CD4-positive, CD25-positive, alpha-beta regulatory T cell (primary cell): ENCODE data around the gene SPO11. TPM values are rescaled to one million over a fixed set of nuclear protein-coding genes. Genes with fewer than 3 reads are reported as not detected.

ENCODE experiments used
- ATAC-seq, 2 donors: fragments of 150-1000 bp; cut with Tn5 transposase; one replicate each; pipeline ENCODE4 v1.10.0; 2021; ENCODE audit warnings: low read depth in 2 of 2, moderate number of reproducible peaks in 2 of 2, moderate library complexity in 1 of 2
- DNase-seq, 3 donors: peaks; one replicate each; pipeline versions ENCODE4 v3.0.0 to v3.0.0-alpha.2; 2012 to 2022; ENCODE audit warnings: mixed read lengths in 1 of 3
- H3K27ac ChIP-seq: one replicate; pipeline ENCODE4 v1.7.0; 2013; ENCODE audit warnings: mild to moderate bottlenecking, low read length; ENCODE audit not compliant: insufficient read depth, poor library complexity, severe bottlenecking
- H3K27me3 ChIP-seq: one replicate; pipeline ENCODE4 v1.7.0; 2013; ENCODE audit warnings: low read length; ENCODE audit not compliant: control insufficient read depth, insufficient read depth
- H3K36me3 ChIP-seq: one replicate; pipeline ENCODE4 v1.7.0; 2013; ENCODE audit warnings: mild to moderate bottlenecking, low read length, moderate library complexity; ENCODE audit not compliant: control insufficient read depth, insufficient read depth
- H3K4me1 ChIP-seq: 2 replicates; pipeline ENCODE4 v1.7.0; 2013; ENCODE audit warnings: mild to moderate bottlenecking, low read length; ENCODE audit not compliant: insufficient read depth, control insufficient read depth, poor library complexity, severe bottlenecking
- H3K4me3 ChIP-seq: one replicate; pipeline ENCODE4 v1.7.0; 2013; ENCODE audit warnings: low read depth, mild to moderate bottlenecking, low read length, moderate library complexity
- H3K9me3 ChIP-seq, 2 experiments: 1 replicate in 1 of 2; 2 replicates in 1 of 2; pipeline ENCODE4 v1.7.0; 2013; ENCODE audit warnings: low read length in 2 of 2, mild to moderate bottlenecking in 1 of 2, moderate library complexity in 1 of 2; ENCODE audit not compliant: control insufficient read depth in 2 of 2
- H3K27ac Mint-ChIP-seq, 3 donors: one replicate each; pipeline ENCODE4 v1.8.0; 2020 to 2022; ENCODE audit warnings: mild to moderate bottlenecking in 3 of 3, mixed read lengths in 3 of 3, moderate library complexity in 2 of 3
- H3K27me3 Mint-ChIP-seq: one replicate; pipeline ENCODE4 v1.8.0; 2022; ENCODE audit warnings: mild to moderate bottlenecking, mixed read lengths
- H3K36me3 Mint-ChIP-seq: one replicate; pipeline ENCODE4 v1.8.0; 2020; ENCODE audit warnings: mixed read lengths
- H3K4me1 Mint-ChIP-seq, 4 donors: one replicate each; pipeline ENCODE4 v1.8.0; 2020 to 2022; ENCODE audit warnings: mixed read lengths in 4 of 4, mild to moderate bottlenecking in 1 of 4
- H3K4me3 Mint-ChIP-seq, 4 donors: one replicate each; pipeline ENCODE4 v1.8.0; 2020 to 2022; ENCODE audit warnings: mild to moderate bottlenecking in 4 of 4, mixed read lengths in 4 of 4, moderate library complexity in 3 of 4
- H3K9me3 Mint-ChIP-seq, 7 donors: one replicate each; pipeline ENCODE4 v1.8.0; 2020 to 2022; ENCODE audit warnings: mixed read lengths in 7 of 7, mild to moderate bottlenecking in 3 of 7, moderate library complexity in 2 of 7
- polyA plus RNA-seq, 4 donors: library from polyadenylated mRNA; unstranded; fragments of 300-500 nt; fragmentation: Illumina TruSeq; gene quantifications; one replicate each; pipeline ENCODE4 v1.2.3, GENCODE V29; 2021
- total RNA-seq: library from RNA; stranded (reverse); gene quantifications from one replicate; pipeline ENCODE4 v1.2.3, GENCODE V29; 2022

SPO11 gene
- total and polyA plus RNA-seq, 5 donors from 2014 or later = not detected

- ATAC-seq (no peak), DNase-seq (no peak)
- Histone ChIP-seq H3K27me3 (peaks cover 2% of the 10 kb centered on the region), H3K4me3 (no peak overlapping the region), H3K4me1 (no peaks in the 10 kb centered on the region), H3K36me3 (no peaks in the 10 kb centered on the region), H3K27ac (no peak overlapping the region), H3K9me3 (no peaks in the 10 kb centered on the region)
- H3K36me3 Mint-ChIP-seq = no peaks in the 10 kb centered on the region
- no peak overlapping the region for H3K4me3 Mint-ChIP-seq
- peak overlapping the region in 1 of 3 donors; percentile 26 for H3K27ac Mint-ChIP-seq
- no peaks in the 10 kb centered on the region for H3K4me1 Mint-ChIP-seq
- peaks cover 41% of the 10 kb centered on the region for H3K27me3 Mint-ChIP-seq
- no peaks in the 10 kb centered on the region for H3K9me3 Mint-ChIP-seq
These were observed 40.8 kb upstream of the SPO11 start for GRCh38 chr20:57288651-57289277.

- H3K4me1 ChIP-seq = no peaks in the 10 kb centered on the region
- H3K27ac ChIP-seq = no peak overlapping the region
- peaks cover 2% of the 10 kb centered on the region for H3K27me3 ChIP-seq
- no peak overlapping the region for H3K4me3 Mint-ChIP-seq
- H3K9me3 ChIP-seq = no peaks in the 10 kb centered on the region
- no peaks in the 10 kb centered on the region for H3K4me1 Mint-ChIP-seq
- no peaks in the 10 kb centered on the region for H3K36me3 Mint-ChIP-seq
- ATAC-seq (no peak), DNase-seq (no peak)
- no peak overlapping the region for H3K4me3 ChIP-seq
- peaks cover 37% of the 10 kb centered on the region for H3K27me3 Mint-ChIP-seq
- H3K36me3 ChIP-seq = no peaks in the 10 kb centered on the region
- H3K9me3 Mint-ChIP-seq = no peaks in the 10 kb centered on the region
- no peak overlapping the region for H3K27ac Mint-ChIP-seq
These were observed 40.0 kb upstream of the SPO11 start for GRCh38 chr20:57289391-57290177.

DNA sequence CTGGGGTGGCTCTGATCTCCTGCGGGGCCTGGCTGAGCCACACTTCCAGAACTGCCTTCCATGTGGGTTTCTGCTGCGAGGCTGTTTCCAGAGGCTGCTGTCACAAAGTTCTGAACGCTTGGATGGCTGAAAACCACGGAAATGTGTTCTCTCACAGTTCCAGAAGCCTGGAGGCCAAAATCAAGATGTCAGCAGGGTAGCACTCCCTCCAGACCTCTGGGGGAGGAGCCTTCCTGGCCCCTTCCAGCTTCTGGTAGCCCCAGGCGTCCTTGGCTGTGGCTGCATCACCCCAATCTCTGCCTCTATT, 39.5 kb upstream of the SPO11 start:
- no peaks in the 10 kb centered on the region for H3K36me3 ChIP-seq
- Mint-ChIP-seq H3K9me3 (no peaks in the 10 kb centered on the region), H3K36me3 (no peaks in the 10 kb centered on the region), H3K4me1 (no peaks in the 10 kb centered on the region), H3K4me3 (no peak overlapping the region), H3K27ac (no peak overlapping the region), H3K27me3 (peaks cover 37% of the 10 kb centered on the region)
- ATAC-seq (no peak), DNase-seq (no peak)
- no peak overlapping the region for H3K4me3 ChIP-seq
- no peak overlapping the region for H3K27ac ChIP-seq
- no peaks in the 10 kb centered on the region for H3K9me3 ChIP-seq
- H3K4me1 ChIP-seq = no peaks in the 10 kb centered on the region
- peaks cover 2% of the 10 kb centered on the region for H3K27me3 ChIP-seq

DNA sequence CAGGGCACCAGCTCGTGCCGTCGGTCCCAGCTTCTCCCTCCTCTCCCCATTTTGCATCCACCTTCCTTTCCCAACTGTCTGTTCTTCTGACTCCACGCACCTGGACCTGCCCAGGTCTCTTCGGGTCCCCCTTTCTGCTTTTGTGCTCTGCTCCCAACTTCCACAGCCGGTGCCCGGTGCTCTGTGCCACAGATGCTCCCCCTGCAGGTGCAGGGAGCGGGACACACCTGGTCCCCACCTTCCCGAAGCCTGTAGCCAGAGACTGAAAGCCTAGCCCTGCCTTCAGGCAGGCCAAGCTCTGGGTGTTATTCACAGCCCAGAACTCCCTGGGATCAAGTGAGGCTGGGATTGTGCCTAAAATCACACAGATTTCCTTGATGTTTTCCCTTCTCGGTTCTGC, 38.6 kb upstream of the SPO11 start:
- H3K4me1 Mint-ChIP-seq = no peaks in the 10 kb centered on the region

GRCh38 chr20:57291694-57292093, 37.9 kb upstream of the SPO11 start:
- no peaks in the 10 kb centered on the region for H3K36me3 ChIP-seq
- no peaks in the 10 kb centered on the region for H3K9me3 Mint-ChIP-seq
- ATAC-seq (no peak), DNase-seq (no peak)
- H3K4me3 Mint-ChIP-seq = peak overlapping the region in 1 of 4 donors; percentile 10
- H3K4me1 Mint-ChIP-seq = no peaks in the 10 kb centered on the region
- no peak overlapping the region for H3K4me3 ChIP-seq
- no peaks in the 10 kb centered on the region for H3K9me3 ChIP-seq
- peaks cover 37% of the 10 kb centered on the region for H3K27me3 Mint-ChIP-seq
- peaks cover 1% of the 10 kb centered on the region for H3K27me3 ChIP-seq
- H3K27ac ChIP-seq = no peak overlapping the region
- no peaks in the 10 kb centered on the region for H3K4me1 ChIP-seq
- H3K27ac Mint-ChIP-seq = no peak overlapping the region
- H3K36me3 Mint-ChIP-seq = no peaks in the 10 kb centered on the region

More for the DNA sequence above, 38.6 kb upstream of the SPO11 start:
- Mint-ChIP-seq H3K27ac (no peak overlapping the region), H3K9me3 (no peaks in the 10 kb centered on the region), H3K27me3 (peaks cover 37% of the 10 kb centered on the region), H3K36me3 (no peaks in the 10 kb centered on the region), H3K4me3 (no peak overlapping the region)
- Histone ChIP-seq H3K4me3 (no peak overlapping the region), H3K27ac (no peak overlapping the region), H3K36me3 (no peaks in the 10 kb centered on the region), H3K27me3 (peaks cover 2% of the 10 kb centered on the region), H3K4me1 (no peaks in the 10 kb centered on the region), H3K9me3 (no peaks in the 10 kb centered on the region)
- no peak for ATAC-seq
- DNase-seq = no peak

- Histone ChIP-seq H3K9me3 (no peaks in the 10 kb centered on the region), H3K27ac (no peak overlapping the region), H3K4me3 (no peak overlapping the region), H3K36me3 (no peaks in the 10 kb centered on the region), H3K27me3 (no peaks in the 10 kb centered on the region), H3K4me1 (no peaks in the 10 kb centered on the region)
- Mint-ChIP-seq H3K4me3 (no peak overlapping the region), H3K36me3 (no peaks in the 10 kb centered on the region), H3K27ac (no peak overlapping the region), H3K4me1 (no peaks in the 10 kb centered on the region), H3K27me3 (peaks cover 30% of the 10 kb centered on the region), H3K9me3 (no peaks in the 10 kb centered on the region)
- DNase-seq (no peak), ATAC-seq (no peak)
These were observed 37.0 kb upstream of the SPO11 start for GRCh38 chr20:57292611-57293010.

DNA sequence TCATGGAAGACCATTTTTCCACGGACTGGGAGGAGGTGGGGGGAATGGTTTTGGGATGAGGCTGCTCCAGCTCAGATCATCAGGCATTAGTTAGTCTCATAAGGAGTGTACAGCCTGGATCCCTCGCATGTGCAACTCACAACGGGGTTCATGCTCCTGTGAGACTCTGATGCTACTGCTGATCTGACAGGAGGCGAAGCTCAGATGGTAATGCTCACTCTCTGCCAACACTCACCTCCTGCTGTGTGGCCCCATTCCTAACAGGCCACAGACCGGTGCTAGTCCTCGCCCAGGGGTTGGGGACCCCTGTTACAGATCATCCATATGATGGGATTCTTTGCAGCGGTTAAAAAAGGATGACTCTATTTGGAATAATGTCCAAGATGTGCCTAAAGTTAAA, 35.6 kb upstream of the SPO11 start:
- no peak overlapping the region for H3K27ac ChIP-seq
- no peaks in the 10 kb centered on the region for H3K36me3 Mint-ChIP-seq
- no peaks in the 10 kb centered on the region for H3K9me3 ChIP-seq
- no peaks in the 10 kb centered on the region for H3K36me3 ChIP-seq
- no peak overlapping the region for H3K4me3 ChIP-seq
- H3K4me1 ChIP-seq = no peaks in the 10 kb centered on the region
- DNase-seq = no peak
- H3K27me3 Mint-ChIP-seq = peaks cover 29% of the 10 kb centered on the region
- H3K4me1 Mint-ChIP-seq = no peaks in the 10 kb centered on the region
- ATAC-seq = no peak
- no peak overlapping the region for H3K27ac Mint-ChIP-seq
- no peak overlapping the region for H3K4me3 Mint-ChIP-seq
- no peaks in the 10 kb centered on the region for H3K27me3 ChIP-seq
- no peaks in the 10 kb centered on the region for H3K9me3 Mint-ChIP-seq

DNA sequence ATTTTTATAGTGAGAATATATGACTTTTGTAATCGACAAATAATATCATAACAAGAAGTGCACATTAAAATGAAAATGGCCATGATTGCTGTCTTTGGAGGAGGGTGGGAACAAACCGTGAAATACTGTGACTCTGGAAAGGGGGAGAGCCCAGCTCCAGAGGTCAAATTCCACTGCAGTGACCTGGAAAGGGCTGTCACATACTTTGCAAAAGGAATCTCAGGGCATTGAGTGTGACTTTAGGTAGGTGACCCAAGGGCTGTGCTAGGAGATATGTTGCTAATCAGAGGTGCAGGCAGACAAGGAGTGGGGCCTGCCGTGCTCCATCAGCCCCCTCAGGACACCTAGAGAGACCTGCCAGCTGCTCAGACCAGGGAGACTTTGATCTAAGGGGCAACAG, 35.1 kb upstream of the SPO11 start:
- DNase-seq (no peak), ATAC-seq (no peak)
- H3K27ac ChIP-seq = no peak overlapping the region
- H3K4me3 ChIP-seq = no peak overlapping the region
- Mint-ChIP-seq H3K27ac (no peak overlapping the region), H3K27me3 (peaks cover 26% of the 10 kb centered on the region), H3K36me3 (no peaks in the 10 kb centered on the region), H3K4me1 (no peaks in the 10 kb centered on the region), H3K4me3 (no peak overlapping the region), H3K9me3 (no peaks in the 10 kb centered on the region)
- no peaks in the 10 kb centered on the region for H3K4me1 ChIP-seq
- no peaks in the 10 kb centered on the region for H3K27me3 ChIP-seq
- no peaks in the 10 kb centered on the region for H3K36me3 ChIP-seq
- H3K9me3 ChIP-seq = no peaks in the 10 kb centered on the region
